ENCODE results near the gene ZNF710. TPM values are rescaled to one million over a fixed set of nuclear protein-coding genes. Genes with fewer than 3 reads are reported as not detected.

ZNF710 gene
- total and polyA plus RNA-seq, 2 of the 13 experiments (the other 11 are each of a cell fraction or from before 2014, with no cell fraction given): 4.7 to 20.6 TPM

GRCh38 chr15:90095521-90095959, 94.4 kb downstream of the ZNF710 start (continued):
- no peak for TF ChIP-seq MNT (IDR thresholded peaks at IDR 0.05)
- TF ChIP-seq NFAT5 (CRISPR knock-in tag; IDR thresholded peaks at IDR 0.05): no peak
- peak; percentile 16; the same call in 1 of the 2 replicates for TF ChIP-seq ZFX (CRISPR knock-in tag; IDR thresholded peaks at IDR 0.05; ENCODE audit: low read depth)
- no peak for TF ChIP-seq IRF9 (CRISPR knock-in tag; IDR thresholded peaks at IDR 0.05; ENCODE audit: borderline replicate concordance)
- no peak for TF ChIP-seq TOE1 (CRISPR knock-in tag; IDR thresholded peaks at IDR 0.05)
- no peak for TF ChIP-seq HCFC1 (IDR thresholded peaks at IDR 0.05; ENCODE audit: low read depth, low read length)
- TF ChIP-seq RNF219 (CRISPR knock-in tag; IDR thresholded peaks at IDR 0.05): no peak
- TF ChIP-seq ZBTB21 (CRISPR knock-in tag; IDR thresholded peaks at IDR 0.05): no peak
- TF ChIP-seq REL (CRISPR knock-in tag; conservative IDR thresholded peaks at IDR 0.05): no peak
- TF ChIP-seq ZBTB7B (CRISPR knock-in tag; IDR thresholded peaks at IDR 0.05): peak; percentile 62
- TF ChIP-seq ZNF800 (CRISPR knock-in tag; IDR thresholded peaks at IDR 0.05): no peak
- no peak for TF ChIP-seq MATR3 (CRISPR knock-in tag; IDR thresholded peaks at IDR 0.05)
- no peak for TF ChIP-seq ZFP37 (CRISPR knock-in tag; IDR thresholded peaks at IDR 0.05; ENCODE audit: borderline replicate concordance)
- TF ChIP-seq MAFF (IDR thresholded peaks at IDR 0.05; ENCODE audit: low read depth, low read length): peak; percentile 64
- TF ChIP-seq NR1H2 (CRISPR knock-in tag; IDR thresholded peaks at IDR 0.05; ENCODE audit: borderline replicate concordance, low read depth): no peak
- no peak for TF ChIP-seq KLF11 (CRISPR knock-in tag; IDR thresholded peaks at IDR 0.05)
- peak; percentile 89 for TF ChIP-seq RXRB (CRISPR knock-in tag; IDR thresholded peaks at IDR 0.05; ENCODE audit: borderline replicate concordance)
- TF ChIP-seq MTF2 (CRISPR knock-in tag; IDR thresholded peaks at IDR 0.05; ENCODE audit: borderline replicate concordance): no peak

All from HepG2 (cell line).